Left ventricle myocardium superior (tissue), 1 donor: Measurements from ENCODE around the gene NMD3. TPM values are rescaled to one million over a fixed set of nuclear protein-coding genes. Genes with fewer than 3 reads are reported as not detected.
"Not testable (repeated sequence)": the region's sequence is repeated elsewhere in the genome, so short reads cannot be mapped to it uniquely, and the experiment has no call there.

Experiments
- ATAC-seq: fragments of 200-7000 bp; cut with Tn5 transposase; one replicate; pipeline ENCODE4 v1.9.1; 2020; ENCODE audit warnings: mild to moderate bottlenecking, moderate library complexity
- DNase-seq: peaks from one replicate; pipeline ENCODE4 v3.0.0-alpha.2; 2020
- intact Hi-C: fragments of 100-400 bp; cut with micrococcal nuclease; formaldehyde crosslinking; loops from one replicate; pipeline ENCODE4 v1.11.0; 2022
- long read RNA-seq: library from polyadenylated mRNA; unstranded; transcript quantifications from one replicate; pipeline ENCODE4 v2.0.0, GENCODE V29; 2021
- total RNA-seq: library from RNA; stranded (reverse); fragmentation: NEBNext Ultra II Directional; extraction: Animal tissue kit (Norgen Biotek cat#: 25700); gene quantifications from one replicate; pipeline ENCODE4 v1.2.1, GENCODE V29; 2021
- donor health status: DM: no; HTN: yes; CAD: no; lungs with severe emphysema.

The NMD3 gene
- 64.6 TPM for total RNA-seq
- long read RNA-seq, transcript NMD3-201 (16 exons, 3,049 nt) = major isoform, 88 of 141 reads
- long read RNA-seq, partial matches to known transcripts = 1 of 141 reads
- long read RNA-seq, other reads (novel, unspliced or antisense) = 48 of 141 reads

GRCh38 chr3:161220850-161221753 lies at the start of gene NMD3:
NMD3 (plus strand) TSS chr3:161221311; CDS start chr3:161222014, 703 bp downstream.
- ATAC-seq (peak; percentile 98), DNase-seq (peak; percentile 96)
- intact Hi-C loops = no loop called here

GRCh38 chr3:161171639-161172552 lies 49.2 kb upstream of the NMD3 start:
- intact Hi-C loops = no loop called here
- ATAC-seq = peak; percentile 54
- no peak for DNase-seq

- intact Hi-C loops = no loop called here
- ATAC-seq (no peak), DNase-seq (no peak)
Observed at GRCh38 chr3:161175506-161175905, 45.6 kb upstream of the NMD3 start.

- DNase-seq (no peak), ATAC-seq (no peak)
- intact Hi-C loops = no loop called here
Observed at GRCh38 chr3:161177991-161178390, 43.1 kb upstream of the NMD3 start.

- peak; percentile 78 for ATAC-seq
- intact Hi-C loops = not testable (repeated sequence)
- peak; percentile 55 for DNase-seq
Observed at GRCh38 chr3:161181371-161181770, 39.7 kb upstream of the NMD3 start.

- intact Hi-C loops = no loop called here
- DNase-seq (no peak), ATAC-seq (no peak)
Observed at GRCh38 chr3:161187046-161187445, 34.1 kb upstream of the NMD3 start.

GRCh38 chr3:161197855-161198850 lies 23.0 kb upstream of the NMD3 start:
- intact Hi-C loops = no loop called here
- no peak for ATAC-seq
- no peak for DNase-seq

GRCh38 chr3:161199926-161200325 lies 21.2 kb upstream of the NMD3 start:
- intact Hi-C loops = no loop called here
- ATAC-seq (no peak), DNase-seq (no peak)

GRCh38 chr3:161203485-161204098 lies 17.5 kb upstream of the NMD3 start:
- ATAC-seq = no peak
- no peak for DNase-seq
- intact Hi-C loops = no loop called here

- DNase-seq (no peak), ATAC-seq (no peak)
- intact Hi-C loops = no loop called here
Observed at GRCh38 chr3:161208931-161209330, 12.2 kb upstream of the NMD3 start.

- DNase-seq = no peak
- intact Hi-C loops = no loop called here
Observed at GRCh38 chr3:161212171-161212771, 8.8 kb upstream of the NMD3 start.

GRCh38 chr3:161212906-161213305 lies 8.2 kb upstream of the NMD3 start:
- intact Hi-C loops = no loop called here
- DNase-seq = no peak
- ATAC-seq = no peak

More at GRCh38 chr3:161212171-161212771, 8.8 kb upstream of the NMD3 start:
- no peak for ATAC-seq

GRCh38 chr3:161213644-161214043 lies 7.5 kb upstream of the NMD3 start:
- intact Hi-C loops = no loop called here
- ATAC-seq (no peak), DNase-seq (no peak)

GRCh38 chr3:161215185-161215584 lies 5.9 kb upstream of the NMD3 start:
- ATAC-seq (no peak), DNase-seq (no peak)
- intact Hi-C loops = no loop called here

GRCh38 chr3:161217496-161217895 lies 3.6 kb upstream of the NMD3 start:
- ATAC-seq (no peak), DNase-seq (no peak)
- intact Hi-C loops = no loop called here

- ATAC-seq (no peak), DNase-seq (no peak)
- intact Hi-C loops = no loop called here
Observed at GRCh38 chr3:161219495-161219894, 1.6 kb upstream of the NMD3 start.

GRCh38 chr3:161221806-161222600 lies 892 bp downstream of the NMD3 start:
- ATAC-seq (peak; percentile 45), DNase-seq (no peak)
- intact Hi-C loops = no loop called here
